H9 (cell line): ENCODE data around the gene PRF1. TPM values are rescaled to one million over a fixed set of nuclear protein-coding genes. Genes with fewer than 3 reads are reported as not detected.

Experiments
- DNase-seq: peaks from one replicate; pipeline ENCODE4 v3.0.0-alpha.2; 2017
- H2AFZ ChIP-seq: one replicate; pipeline ENCODE4 v1.6.1; 2013; ENCODE audit warnings: mild to moderate bottlenecking, low read length, control low read depth, moderate library complexity
- H2AK5ac ChIP-seq: 2 replicates; pipeline ENCODE4 v1.6.1; 2013; ENCODE audit warnings: low read length, control low read depth, mixed read lengths; ENCODE audit not compliant: insufficient read length
- H2BK120ac ChIP-seq: one replicate; pipeline ENCODE4 v1.6.1; 2013; ENCODE audit warnings: low read depth, mild to moderate bottlenecking, low read length, control low read depth, inconsistent platforms; ENCODE audit not compliant: poor library complexity, severe bottlenecking
- H2BK12ac ChIP-seq: 2 replicates; pipeline ENCODE4 v1.6.1; 2013; ENCODE audit warnings: low read length, control low read depth, mixed read lengths, low read depth; ENCODE audit not compliant: insufficient read length
- H2BK15ac ChIP-seq: 2 replicates; pipeline ENCODE4 v1.6.1; 2013; ENCODE audit warnings: low read depth, low read length, control low read depth
- H2BK20ac ChIP-seq: one replicate; pipeline ENCODE4 v1.6.1; 2013; ENCODE audit warnings: low read depth, mild to moderate bottlenecking, low read length, control low read depth, inconsistent platforms; ENCODE audit not compliant: poor library complexity, severe bottlenecking
- H2BK5ac ChIP-seq: 2 replicates; pipeline ENCODE4 v1.6.1; 2013; ENCODE audit warnings: low read length, control low read depth, mixed read lengths; ENCODE audit not compliant: insufficient read length
- H3K14ac ChIP-seq: 2 replicates; pipeline ENCODE4 v1.6.1; 2013; ENCODE audit warnings: low read length, control low read depth; ENCODE audit not compliant: insufficient read depth
- H3K18ac ChIP-seq: 2 replicates; pipeline ENCODE4 v1.6.1; 2013; ENCODE audit warnings: low read depth, mild to moderate bottlenecking, mixed read lengths, low read length, control low read depth; ENCODE audit not compliant: insufficient read length
- H3K23ac ChIP-seq: 2 replicates; pipeline ENCODE4 v1.6.1; 2013; ENCODE audit warnings: low read length, control low read depth, mixed read lengths, low read depth; ENCODE audit not compliant: insufficient read length
- H3K23me2 ChIP-seq: 2 replicates; pipeline ENCODE4 v1.6.1; 2013; ENCODE audit warnings: low read depth, mild to moderate bottlenecking, mixed read lengths, low read length, control low read depth; ENCODE audit not compliant: insufficient read length, poor library complexity, severe bottlenecking
- H3K27ac ChIP-seq: 2 replicates; pipeline ENCODE4 v1.5.1; 2013; ENCODE audit warnings: low read length, control low read depth, mixed read lengths, low read depth; ENCODE audit not compliant: insufficient read length
- H3K27me3 ChIP-seq: 2 replicates; pipeline ENCODE4 v1.6.1; 2013; ENCODE audit warnings: low read length, control low read depth, inconsistent platforms; ENCODE audit not compliant: insufficient read depth
- H3K4ac ChIP-seq: 2 replicates; pipeline ENCODE4 v1.6.1; 2013; ENCODE audit warnings: low read depth, mild to moderate bottlenecking, control low read depth, inconsistent platforms, low read length, moderate library complexity
- H3K4me1 ChIP-seq: 2 replicates; pipeline ENCODE4 v1.6.1; 2013; ENCODE audit warnings: low read length, control low read depth, inconsistent platforms; ENCODE audit not compliant: insufficient read depth
- H3K4me2 ChIP-seq: 2 replicates; pipeline ENCODE4 v1.6.1; 2013; ENCODE audit warnings: low read length, control low read depth, mixed read lengths; ENCODE audit not compliant: insufficient read length, insufficient read depth
- H3K56ac ChIP-seq: 2 replicates; pipeline ENCODE4 v1.6.1; 2013; ENCODE audit warnings: low read depth, mild to moderate bottlenecking, mixed read lengths, low read length, control low read depth; ENCODE audit not compliant: insufficient read length
- H3K79me1 ChIP-seq: 2 replicates; pipeline ENCODE4 v1.6.1; 2013; ENCODE audit warnings: low read depth, mild to moderate bottlenecking, moderate library complexity, low read length, control low read depth, inconsistent platforms; ENCODE audit not compliant: insufficient read depth, poor library complexity, severe bottlenecking
- H3K79me2 ChIP-seq: 2 replicates; pipeline ENCODE4 v1.6.1; 2013; ENCODE audit warnings: low read length, control low read depth, inconsistent platforms; ENCODE audit not compliant: insufficient read depth
- H3K9ac ChIP-seq: 2 replicates; pipeline ENCODE4 v1.6.1; 2013; ENCODE audit warnings: low read length, control low read depth, mixed read lengths; ENCODE audit not compliant: insufficient read length; ENCODE audit errors: extremely low read depth
- H3K9me3 ChIP-seq: one replicate; pipeline ENCODE4 v1.6.1; 2013; ENCODE audit warnings: low read depth, low read length, inconsistent platforms; ENCODE audit not compliant: control insufficient read depth
- H3T11ph ChIP-seq: one replicate; pipeline ENCODE4 v1.6.1; 2013; ENCODE audit warnings: mild to moderate bottlenecking, low read length, control low read depth, inconsistent platforms
- H4K20me1 ChIP-seq: one replicate; pipeline ENCODE4 v1.6.1; 2013; ENCODE audit not compliant: control insufficient read depth, insufficient read length, insufficient read depth
- H4K5ac ChIP-seq: 2 replicates; pipeline ENCODE4 v1.6.1; 2013; ENCODE audit warnings: low read depth, mild to moderate bottlenecking, mixed read lengths, low read length, control low read depth; ENCODE audit not compliant: insufficient read length
- H4K8ac ChIP-seq: replicated peaks from 2 replicates; pipeline ENCODE4 v1.6.1; 2013; ENCODE audit warnings: low read length, control low read depth, mixed read lengths, low read depth; ENCODE audit not compliant: insufficient read length
- H4K91ac ChIP-seq: 2 replicates; pipeline ENCODE4 v1.6.1; 2013; ENCODE audit warnings: low read depth, mild to moderate bottlenecking, moderate library complexity, mixed read lengths, low read length, control low read depth; ENCODE audit not compliant: insufficient read length
- H3K27ac Mint-ChIP-seq, 3 experiments: 2 replicates in 2 of 3; 3 replicates in 1 of 3; pipeline ENCODE4 v1.8.0; 2020 to 2021; ENCODE audit warnings: mixed read lengths in 3 of 3, mild to moderate bottlenecking in 1 of 3, moderate library complexity in 1 of 3
- H3K27me3 Mint-ChIP-seq: 2 replicates; pipeline ENCODE4 v1.8.0; 2021; ENCODE audit warnings: low read depth, mild to moderate bottlenecking, moderate library complexity, mixed read lengths
- H3K36me3 Mint-ChIP-seq, 3 experiments: 2 replicates in 2 of 3; 3 replicates in 1 of 3; pipeline ENCODE4 v1.8.0; 2020 to 2021; ENCODE audit warnings: low read depth in 3 of 3, mixed read lengths in 3 of 3; ENCODE audit not compliant: insufficient read depth in 1 of 3
- H3K4me1 Mint-ChIP-seq, 2 experiments: 2 replicates each; pipeline ENCODE4 v1.8.0; 2020; ENCODE audit warnings: mixed read lengths in 2 of 2
- H3K4me3 Mint-ChIP-seq, 2 experiments: 2 replicates in 1 of 2; 3 replicates in 1 of 2; pipeline ENCODE4 v1.8.0; 2020 to 2021; ENCODE audit warnings: mild to moderate bottlenecking in 2 of 2, mixed read lengths in 2 of 2, moderate library complexity in 1 of 2
- H3K9me3 Mint-ChIP-seq, 2 experiments: 2 replicates in 1 of 2; 3 replicates in 1 of 2; pipeline ENCODE4 v1.8.0; 2020; ENCODE audit warnings: mild to moderate bottlenecking in 2 of 2, mixed read lengths in 2 of 2, moderate library complexity in 1 of 2
- CTCF ChIP-seq: fragments of 200-600 bp; sonication (generic); conservative IDR thresholded peaks from 3 replicates; pipeline ENCODE4 v1.8.0; 2021; ENCODE audit warnings: antibody characterized with exemption, mild to moderate bottlenecking
- WGBS: extraction: QIAGEN DNeasy Blood & Tissue Kit; methylation state at CpG from one replicate; pipeline ENCODE4 v1.1.7; 2013; ENCODE audit warnings: missing lambda C conversion rate, low lambda C conversion rate, mixed read lengths; ENCODE audit not compliant: insufficient read length; ENCODE audit errors: extremely low coverage; 5-methylcytosine and 5-hydroxymethylcytosine counted together
- total RNA-seq: library from RNA; stranded (reverse); gene quantifications from 2 replicates; pipeline ENCODE4 v1.2.1, GENCODE V29; 2021

Gene PRF1
- total RNA-seq, 1 experiment from 2014 or later: not detected

- Mint-ChIP-seq H3K4me1 (peaks cover 19 to 29% of the 10 kb centered on the region in 2 experiments), H3K9me3 (no peaks in the 10 kb centered on the region; a peak in 1 of 5 replicates), H3K27ac (no peak overlapping the region; a peak in 1 of 7 replicates), H3K36me3 (peaks cover 5 to 23% (median 9%) of the 10 kb centered on the region in 3 experiments; a peak in 5 of 7 replicates), H3K4me3 (no peak overlapping the region), H3K27me3 (no peaks in the 10 kb centered on the region)
- Histone ChIP-seq H2BK20ac (no peak overlapping the region), H3T11ph (no peak overlapping the region), H3K27ac (no peak overlapping the region), H4K5ac (no peak overlapping the region), H3K4me2 (no peak overlapping the region), H2BK5ac (no peak overlapping the region), H3K9ac (no peak overlapping the region), H3K14ac (no peak overlapping the region), H2BK12ac (no peak overlapping the region), H3K9me3 (no peaks in the 10 kb centered on the region), H2BK120ac (no peak overlapping the region), H3K4ac (no peak overlapping the region), H3K23ac (no peak overlapping the region), H3K27me3 (no peaks in the 10 kb centered on the region), H4K91ac (no peak overlapping the region), H2BK15ac (no peak overlapping the region), H2AFZ (no peak overlapping the region), H3K56ac (no peak overlapping the region), H4K8ac (no peak overlapping the region), H3K23me2 (no peaks in the 10 kb centered on the region), H3K79me1 (no peaks in the 10 kb centered on the region), H3K79me2 (no peaks in the 10 kb centered on the region), H3K4me1 (no peaks in the 10 kb centered on the region), H4K20me1 (no peaks in the 10 kb centered on the region), H2AK5ac (no peak overlapping the region), H3K18ac (no peak overlapping the region)
- TF ChIP-seq CTCF: no peak
- DNase-seq: no peak
- no CpG with 5 or more reads among the region's 11 CpGs for WGBS
Measured at GRCh38 chr10:70557086-70557845, 45.3 kb downstream of the PRF1 start.
